Measurements from ENCODE around the gene RANBP1. TPM values are rescaled to one million over a fixed set of nuclear protein-coding genes. Genes with fewer than 3 reads are reported as not detected.

RANBP1 gene
- total RNA-seq, 1 donor, result 191 TPM

- no peak for DNase-seq (ENCODE audit: low read depth)
- H3K4me3 ChIP-seq (ENCODE audit: low read depth, low read length), result no peak overlapping the region
- no peak for TF ChIP-seq CTCF (IDR thresholded peaks at IDR 0.05; ENCODE audit: insufficient read depth, low read length)
These were observed 10.3 kb upstream of the RANBP1 start for GRCh38 chr22:20105456-20106204.

GRCh38 chr22:20106205-20106848, 9.6 kb upstream of the RANBP1 start:
- no peak for DNase-seq (ENCODE audit: low read depth)

GRCh38 chr22:20106849-20107237, 9.1 kb upstream of the RANBP1 start:
- TF ChIP-seq CTCF (IDR thresholded peaks at IDR 0.05; ENCODE audit: insufficient read depth, low read length), result no peak
- no peak for DNase-seq (ENCODE audit: low read depth)
- no peak overlapping the region for H3K4me3 ChIP-seq (ENCODE audit: low read depth, low read length)

More at GRCh38 chr22:20106205-20106848, 9.6 kb upstream of the RANBP1 start:
- TF ChIP-seq CTCF (IDR thresholded peaks at IDR 0.05; ENCODE audit: insufficient read depth, low read length), result no peak
- H3K4me3 ChIP-seq (ENCODE audit: low read depth, low read length), result no peak overlapping the region

GRCh38 chr22:20107471-20107901, 8.4 kb upstream of the RANBP1 start:
- DNase-seq (ENCODE audit: low read depth), result no peak
- H3K4me3 ChIP-seq (ENCODE audit: low read depth, low read length), result no peak overlapping the region
- no peak for TF ChIP-seq CTCF (IDR thresholded peaks at IDR 0.05; ENCODE audit: insufficient read depth, low read length)

- H3K4me3 ChIP-seq (ENCODE audit: low read depth, low read length), result no peak overlapping the region
- TF ChIP-seq CTCF (IDR thresholded peaks at IDR 0.05; ENCODE audit: insufficient read depth, low read length), result no peak
- no peak for DNase-seq (ENCODE audit: low read depth)
These were observed 7.8 kb upstream of the RANBP1 start for GRCh38 chr22:20107951-20108756.

GRCh38 chr22:20108757-20109230, 7.1 kb upstream of the RANBP1 start:
- no peak for TF ChIP-seq CTCF (IDR thresholded peaks at IDR 0.05; ENCODE audit: insufficient read depth, low read length)
- DNase-seq (ENCODE audit: low read depth), result no peak
- H3K4me3 ChIP-seq (ENCODE audit: low read depth, low read length), result no peak overlapping the region
